ENCODE results near the gene CDK9.

- TF ChIP-seq POLR2A (IDR thresholded peaks at IDR 0.05; ENCODE audit: low read length) (no peak), GATA1 (IDR thresholded peaks at IDR 0.05; ENCODE audit: low read depth, low read length) (no peak)
Measured at GRCh38 chr9:127826253-127826913, 40.5 kb downstream of the CDK9 start.

Data from erythroblast (primary cell).